GM23338 (cell line): ENCODE data around the gene USP35.

Source experiments
- CREB1 ChIP-seq: fragments of 250-450 bp; sonication (Bioruptor Pico); IDR thresholded peaks from 2 replicates; pipeline ENCODE4 v1.5.0; 2020; ENCODE audit warnings: low read depth, mild to moderate bottlenecking, moderate library complexity
- CTCF ChIP-seq, 2 experiments: fragments of 200-600 bp in 1 of 2; sonication (generic) in 1 of 2; conservative IDR thresholded peaks; 2 replicates each; pipeline versions ENCODE4 v1.5.1 to v1.6.1; 2016 to 2017; ENCODE audit warnings: antibody characterized with exemption in 2 of 2, low read depth in 2 of 2, mild to moderate bottlenecking in 2 of 2, moderate library complexity in 1 of 2
- EZH2phosphoT487 ChIP-seq: fragments of 200-600 bp; sonication (generic); IDR thresholded peaks from one replicate; pipeline ENCODE4 v1.8.1; 2018; ENCODE audit warnings: antibody characterized with exemption; ENCODE audit not compliant: unreplicated experiment
- JUNB ChIP-seq: IDR thresholded peaks from one replicate; pipeline ENCODE4 v1.6.1; 2016; ENCODE audit warnings: antibody characterized with exemption; ENCODE audit not compliant: unreplicated experiment
- POLR2AphosphoS5 ChIP-seq: IDR thresholded peaks from 2 replicates; pipeline ENCODE4 v1.6.1; 2016; ENCODE audit warnings: antibody characterized with exemption, low read depth
- REST ChIP-seq: IDR thresholded peaks from one replicate; pipeline ENCODE4 v1.6.1; 2018; ENCODE audit warnings: antibody characterized with exemption; ENCODE audit not compliant: unreplicated experiment
- ZNF331 ChIP-seq: fragments of 250-450 bp; sonication (Bioruptor Pico); IDR thresholded peaks from 2 replicates; pipeline ENCODE4 v1.5.0; 2020; ENCODE audit warnings: low read depth, mild to moderate bottlenecking, moderate library complexity
- TF ChIP-seq, protein P1 (sequence below): IDR thresholded peaks from 2 replicates; pipeline ENCODE4 v1.6.1; 2016; ENCODE audit warnings: antibody characterized with exemption

DNA sequence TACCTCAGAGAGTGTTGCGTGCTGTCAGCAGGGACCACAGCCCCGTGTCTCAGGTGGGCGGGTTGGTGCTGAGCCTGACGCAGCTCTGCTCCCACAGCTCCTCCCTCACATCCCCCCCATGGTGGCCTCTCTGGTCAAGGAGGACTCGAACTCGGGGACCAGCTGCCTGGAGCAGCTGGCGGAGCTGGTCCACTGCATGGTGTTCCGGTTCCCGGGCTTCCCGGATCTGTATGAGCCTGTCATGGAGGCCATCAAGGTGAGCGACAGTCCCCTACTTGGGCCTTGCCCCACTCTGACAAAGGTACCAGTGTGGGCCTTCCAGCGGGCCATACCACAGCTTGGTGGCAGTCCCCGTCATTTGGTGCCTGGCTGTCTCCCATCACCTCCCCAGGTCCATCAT, 11.8 kb downstream of the USP35 start:
- TF ChIP-seq EZH2phosphoT487 (no peak), POLR2AphosphoS5 (no peak), CTCF (conservative IDR thresholded peaks at IDR 0.05; ENCODE audit: low read depth in 2 of 2) (no peak), ZNF331 (CRISPR knock-in tag) (no peak), JUNB (no peak), CREB1 (CRISPR knock-in tag) (no peak), REST (no peak)
- TF ChIP-seq, protein P1, sequence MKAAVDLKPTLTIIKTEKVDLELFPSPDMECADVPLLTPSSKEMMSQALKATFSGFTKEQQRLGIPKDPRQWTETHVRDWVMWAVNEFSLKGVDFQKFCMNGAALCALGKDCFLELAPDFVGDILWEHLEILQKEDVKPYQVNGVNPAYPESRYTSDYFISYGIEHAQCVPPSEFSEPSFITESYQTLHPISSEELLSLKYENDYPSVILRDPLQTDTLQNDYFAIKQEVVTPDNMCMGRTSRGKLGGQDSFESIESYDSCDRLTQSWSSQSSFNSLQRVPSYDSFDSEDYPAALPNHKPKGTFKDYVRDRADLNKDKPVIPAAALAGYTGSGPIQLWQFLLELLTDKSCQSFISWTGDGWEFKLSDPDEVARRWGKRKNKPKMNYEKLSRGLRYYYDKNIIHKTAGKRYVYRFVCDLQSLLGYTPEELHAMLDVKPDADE, result no peak
